ENCODE measurements around the gene POLK.
A peak's percentile ranks its signal among the peaks of the same experiment; 100 is the strongest.

The POLK gene

GRCh38 chr5:75507841-75508240, 3.9 kb upstream of the POLK start:
- DNase-seq, result no peak
- Histone ChIP-seq H3K9me3 (no peaks in the 10 kb centered on the region), H3K4me1 (no peaks in the 10 kb centered on the region), H3K27me3 (no peaks in the 10 kb centered on the region), H3K4me3 (ENCODE audit: low read depth, low read length) (no peak overlapping the region), H3K36me3 (peaks cover 20% of the 10 kb centered on the region)
- TF ChIP-seq CTCF (IDR thresholded peaks at IDR 0.05; ENCODE audit: low read depth, low read length), result no peak

GRCh38 chr5:75509546-75509945, 2.1 kb upstream of the POLK start:
- Histone ChIP-seq H3K4me3 (ENCODE audit: low read depth, low read length) (peak overlapping the region; percentile 93), H3K27me3 (no peaks in the 10 kb centered on the region), H3K4me1 (no peaks in the 10 kb centered on the region), H3K9me3 (no peaks in the 10 kb centered on the region), H3K36me3 (peaks cover 13% of the 10 kb centered on the region)
- TF ChIP-seq CTCF (IDR thresholded peaks at IDR 0.05; ENCODE audit: low read depth, low read length), result no peak
- no peak for DNase-seq

GRCh38 chr5:75509956-75510355, 1.7 kb upstream of the POLK start:
- Histone ChIP-seq H3K27me3 (no peaks in the 10 kb centered on the region), H3K9me3 (no peaks in the 10 kb centered on the region), H3K4me1 (no peaks in the 10 kb centered on the region), H3K4me3 (ENCODE audit: low read depth, low read length) (peak overlapping the region; percentile 93), H3K36me3 (peaks cover 9% of the 10 kb centered on the region)
- no peak for TF ChIP-seq CTCF (IDR thresholded peaks at IDR 0.05; ENCODE audit: low read depth, low read length)
- DNase-seq, result no peak

- H3K36me3 ChIP-seq, result peaks cover 6% of the 10 kb centered on the region
- H3K4me3 ChIP-seq (ENCODE audit: low read depth, low read length), result peak overlapping the region; percentile 93
- TF ChIP-seq CTCF (IDR thresholded peaks at IDR 0.05; ENCODE audit: low read depth, low read length), result no peak
- no peaks in the 10 kb centered on the region for H3K4me1 ChIP-seq
- DNase-seq, result no peak
- H3K9me3 ChIP-seq, result no peaks in the 10 kb centered on the region
- no peaks in the 10 kb centered on the region for H3K27me3 ChIP-seq
Measured at GRCh38 chr5:75510417-75510835, 1.3 kb upstream of the POLK start.

- Histone ChIP-seq H3K9me3 (no peaks in the 10 kb centered on the region), H3K4me3 (ENCODE audit: low read depth, low read length) (peak overlapping the region; percentile 93), H3K36me3 (peaks cover under 1% of the 10 kb centered on the region), H3K4me1 (no peaks in the 10 kb centered on the region), H3K27me3 (no peaks in the 10 kb centered on the region)
- DNase-seq, result peak; percentile 48
- TF ChIP-seq CTCF (IDR thresholded peaks at IDR 0.05; ENCODE audit: low read depth, low read length), result no peak
Measured at GRCh38 chr5:75510836-75511434, 756 bp upstream of the POLK start.

GRCh38 chr5:75512383-75513074, 838 bp downstream of the POLK start:
- Histone ChIP-seq H3K27me3 (no peaks in the 10 kb centered on the region), H3K4me1 (peaks cover 7% of the 10 kb centered on the region), H3K9me3 (no peaks in the 10 kb centered on the region), H3K4me3 (ENCODE audit: low read depth, low read length) (peak overlapping the region; percentile 85), H3K36me3 (no peaks in the 10 kb centered on the region; the same call in 1 of the 2 replicates)
- no peak for TF ChIP-seq CTCF (IDR thresholded peaks at IDR 0.05; ENCODE audit: low read depth, low read length)
- no peak for DNase-seq
